Neuronal stem cell (in vitro differentiated cells): Measurements from ENCODE around the gene MMP17.

Source experiments
- DNase-seq: peaks from one replicate; pipeline ENCODE4 v3.0.0-alpha.2; 2013; ENCODE audit warnings: low spot score
- H2AFZ ChIP-seq: one replicate; pipeline ENCODE4 v1.6.1; 2013; ENCODE audit warnings: mild to moderate bottlenecking, low read length, inconsistent platforms
- H2AK5ac ChIP-seq: 2 replicates; pipeline ENCODE4 v1.6.1; 2013; ENCODE audit warnings: low read depth, mild to moderate bottlenecking, inconsistent platforms, low read length, moderate library complexity, mixed read lengths
- H2BK120ac ChIP-seq: 2 replicates; pipeline ENCODE4 v1.6.1; 2013; ENCODE audit warnings: low read depth, mild to moderate bottlenecking, inconsistent platforms, low read length, moderate library complexity, mixed read lengths
- H2BK12ac ChIP-seq: one replicate; pipeline ENCODE4 v1.6.1; 2013; ENCODE audit warnings: low read length, inconsistent platforms
- H2BK15ac ChIP-seq: 2 replicates; pipeline ENCODE4 v1.6.1; 2013; ENCODE audit warnings: mild to moderate bottlenecking, low read length, inconsistent platforms, mixed read lengths
- H2BK5ac ChIP-seq: one replicate; pipeline ENCODE4 v1.6.1; 2013; ENCODE audit warnings: inconsistent platforms, mild to moderate bottlenecking, low read length, moderate library complexity
- H3K14ac ChIP-seq: one replicate; pipeline ENCODE4 v1.6.1; 2013; ENCODE audit warnings: low read length, inconsistent platforms
- H3K18ac ChIP-seq: 2 replicates; pipeline ENCODE4 v1.6.1; 2013; ENCODE audit warnings: low read length, inconsistent platforms
- H3K23ac ChIP-seq: 2 replicates; pipeline ENCODE4 v1.6.1; 2013; ENCODE audit warnings: low read depth, mild to moderate bottlenecking, mixed read lengths, low read length, inconsistent platforms; ENCODE audit not compliant: poor library complexity
- H3K27ac ChIP-seq: replicated peaks from 3 replicates; pipeline ENCODE4 v1.5.1; 2013; ENCODE audit warnings: low read length, inconsistent platforms
- H3K27me3 ChIP-seq, 3 experiments: 2 replicates each; pipeline ENCODE4 v1.6.1; 2013; ENCODE audit warnings: low read length in 3 of 3, mild to moderate bottlenecking in 2 of 3, inconsistent platforms in 1 of 3, low read depth in 1 of 3, mixed read lengths in 1 of 3, moderate library complexity in 1 of 3; ENCODE audit not compliant: control insufficient read depth in 3 of 3, insufficient read depth in 3 of 3
- H3K36me3 ChIP-seq, 2 donors: replicated peaks in 1 of 2; 2 replicates each; pipeline ENCODE4 v1.6.1; 2013; ENCODE audit warnings: low read length in 2 of 2; ENCODE audit not compliant: control insufficient read depth in 2 of 2, insufficient read depth in 2 of 2
- H3K4ac ChIP-seq: 2 replicates; pipeline ENCODE4 v1.6.1; 2013; ENCODE audit warnings: inconsistent platforms, mild to moderate bottlenecking, low read length, moderate library complexity
- H3K4me1 ChIP-seq, 2 donors: 1 replicate in 1 of 2; 2 replicates in 1 of 2; pipeline ENCODE4 v1.6.1; 2013; ENCODE audit warnings: low read length in 2 of 2, low read depth in 1 of 2; ENCODE audit not compliant: control insufficient read depth in 2 of 2, insufficient read depth in 1 of 2
- H3K4me2 ChIP-seq: one replicate; pipeline ENCODE4 v1.6.1; 2013; ENCODE audit warnings: mild to moderate bottlenecking, low read length, inconsistent platforms; ENCODE audit not compliant: insufficient read depth, poor library complexity, severe bottlenecking
- H3K4me3 ChIP-seq, 2 donors: 2 replicates each; pipeline ENCODE4 v1.5.1; 2013; ENCODE audit warnings: low read length in 2 of 2, mild to moderate bottlenecking in 2 of 2, inconsistent platforms in 1 of 2, moderate library complexity in 1 of 2
- H3K79me1 ChIP-seq: one replicate; pipeline ENCODE4 v1.6.1; 2013; ENCODE audit warnings: low read depth, mild to moderate bottlenecking, inconsistent platforms, low read length, moderate library complexity
- H3K9ac ChIP-seq: one replicate; pipeline ENCODE4 v1.6.1; 2013; ENCODE audit warnings: mild to moderate bottlenecking, low read depth, low read length, inconsistent platforms; ENCODE audit not compliant: poor library complexity
- H3K9me3 ChIP-seq, 2 donors: replicated peaks in 1 of 2; 2 replicates each; pipeline versions ENCODE3 to v1.6.1; 2013; ENCODE audit warnings: low read length in 2 of 2, mild to moderate bottlenecking in 2 of 2, inconsistent platforms in 1 of 2, low read depth in 1 of 2, mixed read lengths in 1 of 2, moderate library complexity in 1 of 2; ENCODE audit not compliant: control insufficient read depth in 2 of 2, insufficient read depth in 1 of 2
- H4K8ac ChIP-seq: one replicate; pipeline ENCODE4 v1.6.1; 2013; ENCODE audit warnings: low read depth, mild to moderate bottlenecking, inconsistent platforms, low read length, moderate library complexity
- H4K91ac ChIP-seq: one replicate; pipeline ENCODE4 v1.6.1; 2013; ENCODE audit warnings: low read length, low read depth, mild to moderate bottlenecking, inconsistent platforms; ENCODE audit not compliant: poor library complexity
- WGBS, 2 donors: extraction: QIAGEN DNeasy Blood & Tissue Kit; methylation state at CpG; one replicate each; pipeline ENCODE4 v1.1.7; 2013; ENCODE audit warnings: missing lambda C conversion rate in 2 of 2, mixed read lengths in 1 of 2; ENCODE audit not compliant: insufficient read length in 2 of 2, insufficient replicate concordance in 1 of 2; ENCODE audit errors: extremely low coverage in 2 of 2; 5-methylcytosine and 5-hydroxymethylcytosine counted together

MMP17 gene

DNA sequence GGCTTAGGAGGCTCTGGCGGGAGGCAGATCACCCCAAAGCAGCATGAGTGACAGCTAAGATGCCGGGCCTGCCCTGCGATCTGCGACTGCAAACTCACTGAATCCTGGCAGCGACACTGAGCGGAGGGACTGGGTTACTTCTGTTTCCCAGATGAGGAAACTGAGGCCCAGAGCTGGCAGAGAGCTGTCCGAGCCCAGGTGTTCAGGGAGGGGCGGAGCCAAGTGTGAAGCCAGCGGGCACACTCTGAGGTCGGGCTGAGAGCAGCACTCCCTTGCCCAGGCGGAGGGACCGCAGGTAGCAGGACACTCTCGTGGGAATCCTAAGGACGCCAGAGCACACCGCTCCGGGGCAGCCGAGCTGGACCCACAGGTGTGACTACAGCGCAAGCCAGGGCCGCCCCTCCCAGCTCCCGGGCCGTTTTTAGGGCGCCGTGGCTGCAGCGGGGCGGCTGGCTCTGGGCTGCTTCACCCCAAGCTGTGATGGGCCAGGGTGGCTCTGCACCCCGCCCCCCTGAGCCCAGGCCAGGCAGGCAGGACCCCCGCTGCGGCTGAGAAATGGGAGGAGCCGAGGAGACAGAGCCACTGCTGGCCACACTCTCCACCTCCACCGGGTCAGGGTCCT is 27.4 kb downstream of the MMP17 start:
- DNase-seq: no peak
- Histone ChIP-seq H3K79me1 (no peaks in the 10 kb centered on the region), H3K18ac (peak overlapping the region; percentile 51), H2BK15ac (no peak overlapping the region), H2BK5ac (no peak overlapping the region), H2BK120ac (peak overlapping the region; percentile 17), H4K8ac (no peak overlapping the region), H3K23ac (peak overlapping the region; percentile 85), H3K4me3 (no peak overlapping the region), H2AK5ac (peak overlapping the region; percentile 94), H3K4me2 (no peak overlapping the region), H3K9ac (peak overlapping the region; percentile 21), H3K27me3 (no peaks in the 10 kb centered on the region), H3K4ac (no peak overlapping the region), H4K91ac (no peak overlapping the region), H3K14ac (peak overlapping the region; percentile 82), H3K36me3 (peaks cover 0 to 2% of the 10 kb centered on the region in 2 donors), H3K4me1 (peaks cover 1 to 7% of the 10 kb centered on the region in 2 donors), H2AFZ (no peak overlapping the region), H3K27ac (no peak overlapping the region), H2BK12ac (peak overlapping the region; percentile 46), H3K9me3 (no peaks in the 10 kb centered on the region)
- WGBS, 2 donors: no CpG with 5 or more reads among the region's 30 CpGs

DNA sequence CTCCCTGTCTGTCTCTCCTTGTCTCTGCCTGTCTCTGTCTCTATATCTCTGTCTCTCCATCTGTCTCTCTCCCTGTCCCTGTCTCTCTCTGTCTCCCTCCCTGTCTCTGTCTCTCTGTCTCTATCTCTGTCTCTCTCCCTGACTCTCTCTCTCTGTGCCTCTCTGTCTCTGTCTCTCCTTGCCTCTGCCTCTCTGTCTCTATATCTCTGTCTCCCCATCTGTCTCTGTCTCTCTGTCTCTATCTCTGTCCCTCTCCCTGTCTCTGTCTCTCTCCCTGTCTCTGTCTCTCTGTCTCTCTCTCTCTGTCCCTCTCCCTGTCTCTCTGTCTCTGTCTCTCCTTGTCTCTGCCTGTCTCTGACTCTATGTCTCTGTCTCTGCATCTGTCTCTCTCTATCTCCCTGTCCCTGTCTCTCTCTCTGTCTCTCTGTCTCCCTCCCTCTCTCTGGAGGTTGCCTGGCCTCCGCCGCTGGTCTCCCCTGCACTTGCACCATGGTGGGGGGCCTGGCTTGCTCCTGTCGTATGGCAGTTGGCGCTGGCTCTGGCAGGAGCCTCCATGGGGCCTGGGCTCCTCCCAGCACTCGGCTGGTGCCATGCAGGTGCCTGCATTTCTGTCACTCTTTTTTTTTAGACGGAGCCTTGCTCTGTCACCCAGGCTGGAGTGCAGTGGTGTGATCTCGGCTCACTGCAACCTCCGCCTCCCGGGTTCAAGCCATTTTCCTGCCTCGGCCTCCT is 28.3 kb downstream of the MMP17 start:
- Histone ChIP-seq H4K91ac (no peak overlapping the region), H2BK15ac (no peak overlapping the region), H4K8ac (no peak overlapping the region)

DNA sequence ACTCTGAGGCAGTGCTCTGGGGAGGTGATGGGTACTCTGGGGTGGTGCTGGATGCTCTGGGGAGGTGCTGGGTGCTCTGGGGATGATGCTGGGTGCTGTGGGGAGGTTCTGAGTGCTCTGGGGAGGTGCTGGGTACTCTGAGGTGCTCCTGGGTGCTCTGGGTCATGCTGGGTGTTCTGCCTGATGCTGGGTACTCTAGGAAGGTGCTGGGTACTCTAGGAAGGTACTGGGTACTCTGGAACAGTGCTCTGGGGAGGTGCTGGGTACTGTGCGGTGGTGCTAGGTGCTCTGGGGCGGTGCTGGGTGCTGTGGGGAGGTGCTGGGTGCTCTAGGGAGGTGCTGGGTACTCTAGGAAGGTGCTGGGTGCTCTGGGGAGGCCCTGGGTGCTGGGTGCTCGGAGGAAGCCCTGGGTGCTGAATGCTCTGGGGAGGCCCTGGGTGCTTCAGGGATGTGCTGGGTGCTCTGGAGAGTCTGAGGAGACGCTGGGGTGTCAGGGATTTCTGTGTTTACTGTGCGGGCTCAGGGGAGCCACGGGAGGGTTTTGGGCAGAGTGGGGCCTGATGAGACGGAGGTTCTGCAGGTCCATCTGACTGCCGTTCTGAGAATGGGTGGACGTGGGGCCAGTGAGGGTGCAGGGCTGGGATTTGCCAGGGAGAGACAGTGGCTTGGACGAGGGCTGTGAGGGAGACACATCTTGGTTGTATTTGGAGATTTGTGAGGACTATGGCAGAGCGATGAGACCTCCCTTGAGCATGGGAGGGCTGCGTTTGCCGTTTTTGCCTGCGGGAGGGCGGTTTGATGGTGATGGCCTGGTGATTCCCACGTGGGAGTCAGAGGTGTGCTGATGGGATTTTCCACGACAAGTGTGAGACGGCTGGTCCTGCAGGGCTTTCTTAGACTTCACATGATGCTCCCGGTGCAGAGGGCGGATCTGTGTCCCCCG is 30.0 kb downstream of the MMP17 start:
- H2BK5ac ChIP-seq: no peak overlapping the region
- H2AFZ ChIP-seq: no peak overlapping the region
- no peak overlapping the region for H3K4me2 ChIP-seq
- peak overlapping the region; percentile 24 for H3K9ac ChIP-seq
- H3K4ac ChIP-seq: no peak overlapping the region
- H2BK12ac ChIP-seq: no peak overlapping the region
- no peaks in the 10 kb centered on the region for H3K36me3 ChIP-seq
- no peaks in the 10 kb centered on the region for H3K79me1 ChIP-seq
- no peak overlapping the region for H3K14ac ChIP-seq
- DNase-seq: no peak
- H3K27me3 ChIP-seq: peaks cover 0 to 3% (median 0%) of the 10 kb centered on the region in 3 experiments
- H3K23ac ChIP-seq: no peak overlapping the region
- peak overlapping the region; percentile 10 for H2BK15ac ChIP-seq
- peak overlapping the region; percentile 44 for H3K18ac ChIP-seq
- H3K27ac ChIP-seq: no peak overlapping the region
- no peak overlapping the region for H2BK120ac ChIP-seq
- H4K8ac ChIP-seq: no peak overlapping the region
- H3K4me3 ChIP-seq: no peak overlapping the region
- H3K4me1 ChIP-seq: peaks cover 15 to 25% of the 10 kb centered on the region in 2 donors
- WGBS, 2 donors: no CpG with 5 or more reads among the region's 21 CpGs
- peak overlapping the region; percentile 20 for H2AK5ac ChIP-seq
- H4K91ac ChIP-seq: no peak overlapping the region
- no peaks in the 10 kb centered on the region for H3K9me3 ChIP-seq

More for the DNA sequence above, 28.3 kb downstream of the MMP17 start:
- DNase-seq: no peak
- H3K79me1 ChIP-seq: no peaks in the 10 kb centered on the region
- peaks cover 6 to 12% of the 10 kb centered on the region in 2 donors for H3K4me1 ChIP-seq
- peak overlapping the region; percentile 69 for H2BK12ac ChIP-seq
- H2AFZ ChIP-seq: no peak overlapping the region
- H3K9ac ChIP-seq: peak overlapping the region; percentile 18
- no peak overlapping the region for H3K23ac ChIP-seq
- H3K14ac ChIP-seq: no peak overlapping the region
- no peaks in the 10 kb centered on the region for H3K36me3 ChIP-seq
- no peak overlapping the region for H3K4me3 ChIP-seq
- H3K4me2 ChIP-seq: no peak overlapping the region
- H3K27me3 ChIP-seq: no peaks in the 10 kb centered on the region
- H3K9me3 ChIP-seq: no peaks in the 10 kb centered on the region
- H3K27ac ChIP-seq: no peak overlapping the region
- H2AK5ac ChIP-seq: no peak overlapping the region
- H2BK5ac ChIP-seq: no peak overlapping the region
- H3K4ac ChIP-seq: no peak overlapping the region
- whole genome bisulfite sequencing, 2 donors: no CpG with 5 or more reads among the region's 10 CpGs
- H3K18ac ChIP-seq: peak overlapping the region; percentile 88
- no peak overlapping the region for H2BK120ac ChIP-seq
